Glutamatergic neuron (in vitro differentiated cells): ENCODE data around the gene TP53BP1. TPM values are rescaled to one million over a fixed set of nuclear protein-coding genes. Genes with fewer than 3 reads are reported as not detected.

ENCODE experiments used
- DNase-seq: peaks from one replicate; pipeline ENCODE4 v3.0.0; 2022
- H3K27ac Mint-ChIP-seq: one replicate; pipeline ENCODE4 v1.8.0; 2020; ENCODE audit warnings: mild to moderate bottlenecking, mixed read lengths, inconsistent platforms; ENCODE audit not compliant: unreplicated experiment
- H3K27me3 Mint-ChIP-seq: one replicate; pipeline ENCODE4 v1.8.0; 2020; ENCODE audit warnings: mild to moderate bottlenecking, moderate library complexity, mixed read lengths, inconsistent platforms; ENCODE audit not compliant: unreplicated experiment
- H3K36me3 Mint-ChIP-seq: one replicate; pipeline ENCODE4 v1.8.0; 2020; ENCODE audit warnings: mild to moderate bottlenecking, mixed read lengths, inconsistent platforms; ENCODE audit not compliant: unreplicated experiment
- H3K4me1 Mint-ChIP-seq: one replicate; pipeline ENCODE4 v1.8.0; 2020; ENCODE audit warnings: mild to moderate bottlenecking, low read depth, mixed read lengths, inconsistent platforms; ENCODE audit not compliant: unreplicated experiment
- H3K4me3 Mint-ChIP-seq: one replicate; pipeline ENCODE4 v1.8.0; 2020; ENCODE audit warnings: mild to moderate bottlenecking, mixed read lengths, inconsistent platforms; ENCODE audit not compliant: unreplicated experiment
- H3K9me3 Mint-ChIP-seq: one replicate; pipeline ENCODE4 v1.8.0; 2020; ENCODE audit warnings: mild to moderate bottlenecking, moderate library complexity, mixed read lengths, inconsistent platforms; ENCODE audit not compliant: unreplicated experiment
- total RNA-seq: library from RNA; stranded (reverse); fragmentation: NEBNext Ultra II Directional; extraction: Animal tissue kit (Norgen Biotek cat#: 25700); gene quantifications from one replicate; pipeline ENCODE4 v1.2.1, GENCODE V29; 2021; ENCODE audit not compliant: unreplicated experiment
- TF ChIP-seq, protein P1 (sequence below): fragments of 200-600 bp; sonication (generic); IDR thresholded peaks from one replicate; pipeline ENCODE4 v1.5.0; 2021; ENCODE audit not compliant: partially characterized antibody, unreplicated experiment

TP53BP1 gene
- total RNA-seq, 1 donor from 2014 or later = 142 TPM

DNA sequence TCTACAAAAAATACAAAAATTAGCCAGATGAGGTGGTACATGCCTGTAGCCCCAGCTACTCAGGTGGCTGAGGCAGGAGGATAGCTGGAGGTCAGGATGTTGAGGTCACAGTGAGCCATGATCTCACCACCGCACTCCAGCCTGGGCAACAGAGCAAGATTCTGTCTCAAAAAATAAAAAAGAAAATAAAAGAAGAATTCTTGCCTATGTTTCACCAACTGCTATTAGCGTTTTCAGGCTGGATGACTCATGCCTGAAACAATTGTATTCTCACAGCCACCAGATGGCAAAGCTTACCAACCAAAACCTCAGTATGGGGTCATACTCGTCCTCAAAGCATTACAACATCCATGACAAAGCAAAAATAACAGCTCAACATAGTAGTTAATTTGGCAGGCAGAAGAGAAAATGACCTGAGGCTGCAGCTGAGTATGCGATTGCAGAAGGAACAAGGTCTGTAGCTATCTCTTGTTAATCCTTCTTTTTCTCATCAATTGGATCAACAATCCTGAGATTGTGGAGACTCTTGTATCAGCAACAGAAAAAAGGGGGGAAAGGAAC lies 52.2 kb downstream of the TP53BP1 start:
- peaks cover 2% of the 10 kb centered on the region for H3K9me3 Mint-ChIP-seq
- peaks cover 5% of the 10 kb centered on the region for H3K4me1 Mint-ChIP-seq
- DNase-seq = no peak
- no peak overlapping the region for H3K27ac Mint-ChIP-seq
- H3K27me3 Mint-ChIP-seq = no peaks in the 10 kb centered on the region
- H3K36me3 Mint-ChIP-seq = no peaks in the 10 kb centered on the region
- TF ChIP-seq, protein P1, sequence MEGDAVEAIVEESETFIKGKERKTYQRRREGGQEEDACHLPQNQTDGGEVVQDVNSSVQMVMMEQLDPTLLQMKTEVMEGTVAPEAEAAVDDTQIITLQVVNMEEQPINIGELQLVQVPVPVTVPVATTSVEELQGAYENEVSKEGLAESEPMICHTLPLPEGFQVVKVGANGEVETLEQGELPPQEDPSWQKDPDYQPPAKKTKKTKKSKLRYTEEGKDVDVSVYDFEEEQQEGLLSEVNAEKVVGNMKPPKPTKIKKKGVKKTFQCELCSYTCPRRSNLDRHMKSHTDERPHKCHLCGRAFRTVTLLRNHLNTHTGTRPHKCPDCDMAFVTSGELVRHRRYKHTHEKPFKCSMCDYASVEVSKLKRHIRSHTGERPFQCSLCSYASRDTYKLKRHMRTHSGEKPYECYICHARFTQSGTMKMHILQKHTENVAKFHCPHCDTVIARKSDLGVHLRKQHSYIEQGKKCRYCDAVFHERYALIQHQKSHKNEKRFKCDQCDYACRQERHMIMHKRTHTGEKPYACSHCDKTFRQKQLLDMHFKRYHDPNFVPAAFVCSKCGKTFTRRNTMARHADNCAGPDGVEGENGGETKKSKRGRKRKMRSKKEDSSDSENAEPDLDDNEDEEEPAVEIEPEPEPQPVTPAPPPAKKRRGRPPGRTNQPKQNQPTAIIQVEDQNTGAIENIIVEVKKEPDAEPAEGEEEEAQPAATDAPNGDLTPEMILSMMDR = no peak
- H3K4me3 Mint-ChIP-seq = no peak overlapping the region

GRCh38 chr15:43439268-43439667 lies 53.7 kb downstream of the TP53BP1 start:
- peaks cover 5% of the 10 kb centered on the region for H3K4me1 Mint-ChIP-seq
- H3K27me3 Mint-ChIP-seq = no peaks in the 10 kb centered on the region
- H3K9me3 Mint-ChIP-seq = peaks cover 2% of the 10 kb centered on the region
- H3K36me3 Mint-ChIP-seq = no peaks in the 10 kb centered on the region
- H3K4me3 Mint-ChIP-seq = no peak overlapping the region
- DNase-seq = no peak
- TF ChIP-seq, protein P1 = no peak
- no peak overlapping the region for H3K27ac Mint-ChIP-seq

- no peak for DNase-seq
- H3K4me1 Mint-ChIP-seq = peaks cover 5% of the 10 kb centered on the region
- no peaks in the 10 kb centered on the region for H3K36me3 Mint-ChIP-seq
- no peak overlapping the region for H3K4me3 Mint-ChIP-seq
- H3K9me3 Mint-ChIP-seq = peaks cover 2% of the 10 kb centered on the region
- TF ChIP-seq, protein P1 = no peak
- H3K27ac Mint-ChIP-seq = no peak overlapping the region
- no peaks in the 10 kb centered on the region for H3K27me3 Mint-ChIP-seq
These were observed 56.6 kb downstream of the TP53BP1 start for GRCh38 chr15:43436395-43436794.

DNA sequence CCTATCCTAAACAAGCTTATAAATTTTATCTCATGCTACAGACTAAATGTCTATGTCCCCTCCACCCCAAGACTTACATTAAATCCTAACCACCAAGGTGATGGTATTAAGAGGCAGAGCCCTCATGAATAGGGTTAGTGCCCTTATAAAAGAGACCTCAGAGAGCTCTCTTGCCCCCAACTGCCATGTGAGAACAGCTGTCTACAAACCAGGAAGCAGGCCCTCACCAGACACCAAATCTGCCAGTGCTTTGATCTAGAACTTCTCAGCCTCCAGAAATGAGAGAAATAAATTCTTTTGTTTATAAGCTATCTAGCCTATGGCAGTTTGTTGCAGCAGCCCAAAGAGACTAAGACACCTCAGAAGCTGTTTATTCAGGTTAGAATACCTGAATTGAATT lies 58.5 kb downstream of the TP53BP1 start:
- TF ChIP-seq, protein P1 = no peak
- no peak overlapping the region for H3K4me3 Mint-ChIP-seq
- no peaks in the 10 kb centered on the region for H3K4me1 Mint-ChIP-seq
- no peaks in the 10 kb centered on the region for H3K9me3 Mint-ChIP-seq
- no peak overlapping the region for H3K27ac Mint-ChIP-seq
- H3K27me3 Mint-ChIP-seq = no peaks in the 10 kb centered on the region
- H3K36me3 Mint-ChIP-seq = no peaks in the 10 kb centered on the region
- no peak for DNase-seq

DNA sequence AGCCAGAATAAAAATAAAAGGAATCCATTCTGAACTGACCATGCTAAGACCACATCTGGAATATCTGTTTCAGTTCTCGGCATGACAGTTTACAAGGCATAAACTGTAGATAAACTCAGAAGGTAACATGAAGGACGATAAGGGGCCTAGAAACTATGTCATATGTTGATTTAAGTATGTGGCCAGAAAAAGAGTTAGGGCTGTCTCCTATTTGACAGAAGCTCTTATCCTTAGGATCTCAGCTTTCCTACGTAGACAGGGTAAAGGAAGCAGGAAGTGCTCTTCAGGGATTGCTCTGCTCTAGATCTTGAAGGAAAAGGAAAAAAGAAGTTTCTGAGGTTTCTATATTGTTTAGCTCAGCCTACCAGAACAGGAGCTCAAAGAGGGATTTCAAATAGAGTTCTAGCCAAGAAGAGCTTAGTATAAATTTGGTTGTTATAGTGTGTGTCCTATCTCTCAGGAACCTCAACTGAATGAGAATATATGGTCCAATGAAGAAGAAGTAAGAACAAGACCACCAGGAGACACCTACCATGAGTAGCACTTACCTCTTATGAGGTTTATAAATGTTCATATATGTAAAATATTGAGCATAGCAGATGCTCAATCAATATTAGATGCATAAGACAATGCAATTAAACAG lies 59.2 kb downstream of the TP53BP1 start:
- TF ChIP-seq, protein P1 = no peak
- no peak overlapping the region for H3K4me3 Mint-ChIP-seq
- H3K4me1 Mint-ChIP-seq = no peaks in the 10 kb centered on the region
- no peak for DNase-seq
- no peaks in the 10 kb centered on the region for H3K9me3 Mint-ChIP-seq
- H3K36me3 Mint-ChIP-seq = no peaks in the 10 kb centered on the region
- H3K27ac Mint-ChIP-seq = no peak overlapping the region
- no peaks in the 10 kb centered on the region for H3K27me3 Mint-ChIP-seq
